MCF 10A (cell line): Measurements from ENCODE around the gene PAQR8. TPM values are rescaled to one million over a fixed set of nuclear protein-coding genes. Genes with fewer than 3 reads are reported as not detected.

Source experiments
- BruUV-seq: library from RNA; stranded (reverse); fragments of 400-500 nt; replicated peaks from 2 replicates; lab custom pipeline; 2021; lab: Mats Ljungman, UMichigan
- CTCF ChIA-PET: fragments of 300-600 bp; sonication (Branson Sonifier 250); formaldehyde crosslinking; extraction: SDS; loops from one replicate; lab custom pipeline; 2021; ENCODE audit warnings: antibody characterized with exemption, inconsistent platforms; lab: Yijun Ruan, JAX
- POLR2A ChIA-PET: fragments of 300-600, 350-650 bp; sonication (Branson Sonifier 250); formaldehyde crosslinking; extraction: SDS; loops from one replicate; lab custom pipeline; 2020; ENCODE audit warnings: antibody characterized with exemption, inconsistent platforms; lab: Yijun Ruan, JAX
- DNase-seq: peaks from one replicate; pipeline ENCODE4 v3.0.0-alpha.2; 2018; ENCODE audit not compliant: unreplicated experiment
- H3K27ac Mint-ChIP-seq: one replicate; pipeline ENCODE4 v1.8.0; 2022; ENCODE audit warnings: mild to moderate bottlenecking, low read depth, mixed read lengths; ENCODE audit not compliant: unreplicated experiment
- H3K27me3 Mint-ChIP-seq: one replicate; pipeline ENCODE4 v1.8.0; 2022; ENCODE audit warnings: mixed read lengths; ENCODE audit not compliant: insufficient read depth, unreplicated experiment
- H3K36me3 Mint-ChIP-seq: one replicate; pipeline ENCODE4 v1.8.0; 2022; ENCODE audit warnings: mild to moderate bottlenecking, moderate library complexity, mixed read lengths; ENCODE audit not compliant: insufficient read depth, unreplicated experiment
- H3K4me1 Mint-ChIP-seq: one replicate; pipeline ENCODE4 v1.8.0; 2022; ENCODE audit warnings: mixed read lengths; ENCODE audit not compliant: insufficient read depth, unreplicated experiment
- H3K4me3 Mint-ChIP-seq: one replicate; pipeline ENCODE4 v1.8.0; 2022; ENCODE audit warnings: mild to moderate bottlenecking, moderate library complexity, mixed read lengths; ENCODE audit not compliant: unreplicated experiment
- H3K9me3 Mint-ChIP-seq: one replicate; pipeline ENCODE4 v1.8.0; 2022; ENCODE audit warnings: mixed read lengths; ENCODE audit not compliant: unreplicated experiment
- intact Hi-C: fragments of 100-400 bp; cut with micrococcal nuclease; formaldehyde crosslinking; loops from 2 replicates; pipeline ENCODE4 v1.14.1; 2022
- total RNA-seq: library from RNA; stranded (reverse); gene quantifications from 2 replicates; pipeline ENCODE4 v1.2.3, GENCODE V29; 2022
- TF ChIP-seq, protein P1 (sequence below): fragments of 200-600 bp; IDR thresholded peaks from one replicate; pipeline ENCODE4 v1.8.0; 2022; ENCODE audit warnings: antibody characterized with exemption, mild to moderate bottlenecking; ENCODE audit not compliant: unreplicated experiment

PAQR8 gene
- total RNA-seq, 1 experiment from 2014 or later = 1.9 TPM

GRCh38 chr6:52326540-52327364, 35.2 kb upstream of the PAQR8 start:
- H3K27me3 Mint-ChIP-seq = no peaks in the 10 kb centered on the region
- no peak for DNase-seq
- CTCF ChIA-PET = interaction anchor here (0.6 kb wide), 2 partner anchors 11 to 73 kb away, joined by 3 to 5 read pairs; no protein-coding TSS in a partner anchor
- no peak overlapping the region for H3K4me3 Mint-ChIP-seq
- H3K9me3 Mint-ChIP-seq = no peaks in the 10 kb centered on the region
- BruUV-seq = no TSS peak
- no peak overlapping the region for H3K27ac Mint-ChIP-seq
- no peaks in the 10 kb centered on the region for H3K36me3 Mint-ChIP-seq
- POLR2A ChIA-PET = interaction anchor here (0.6 kb wide), 1 partner anchor 43 kb away, joined by 3 read pairs; no protein-coding TSS in a partner anchor
- peaks cover 5% of the 10 kb centered on the region for H3K4me1 Mint-ChIP-seq
- intact Hi-C loops = no loop called here
- TF ChIP-seq, protein P1, sequence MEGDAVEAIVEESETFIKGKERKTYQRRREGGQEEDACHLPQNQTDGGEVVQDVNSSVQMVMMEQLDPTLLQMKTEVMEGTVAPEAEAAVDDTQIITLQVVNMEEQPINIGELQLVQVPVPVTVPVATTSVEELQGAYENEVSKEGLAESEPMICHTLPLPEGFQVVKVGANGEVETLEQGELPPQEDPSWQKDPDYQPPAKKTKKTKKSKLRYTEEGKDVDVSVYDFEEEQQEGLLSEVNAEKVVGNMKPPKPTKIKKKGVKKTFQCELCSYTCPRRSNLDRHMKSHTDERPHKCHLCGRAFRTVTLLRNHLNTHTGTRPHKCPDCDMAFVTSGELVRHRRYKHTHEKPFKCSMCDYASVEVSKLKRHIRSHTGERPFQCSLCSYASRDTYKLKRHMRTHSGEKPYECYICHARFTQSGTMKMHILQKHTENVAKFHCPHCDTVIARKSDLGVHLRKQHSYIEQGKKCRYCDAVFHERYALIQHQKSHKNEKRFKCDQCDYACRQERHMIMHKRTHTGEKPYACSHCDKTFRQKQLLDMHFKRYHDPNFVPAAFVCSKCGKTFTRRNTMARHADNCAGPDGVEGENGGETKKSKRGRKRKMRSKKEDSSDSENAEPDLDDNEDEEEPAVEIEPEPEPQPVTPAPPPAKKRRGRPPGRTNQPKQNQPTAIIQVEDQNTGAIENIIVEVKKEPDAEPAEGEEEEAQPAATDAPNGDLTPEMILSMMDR = no peak

DNA sequence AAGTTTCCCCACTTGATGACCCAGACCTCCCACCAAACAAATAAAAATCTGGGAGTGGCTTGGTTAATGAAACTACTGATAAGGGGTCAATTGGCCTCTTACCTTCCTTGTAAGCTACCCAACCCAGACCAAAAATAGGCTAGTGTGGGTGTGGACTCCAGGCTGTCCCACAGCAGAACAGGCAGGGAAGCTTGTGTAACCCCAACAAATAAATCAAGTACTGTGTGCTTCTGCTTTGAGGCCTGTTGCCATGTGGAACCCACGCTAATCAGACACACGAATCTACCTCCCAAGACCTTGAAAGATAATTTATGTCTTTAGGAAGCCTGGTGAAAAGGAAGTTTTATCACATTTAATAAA, 33.7 kb upstream of the PAQR8 start:
- POLR2A ChIA-PET = no interaction called here
- DNase-seq = no peak
- H3K4me1 Mint-ChIP-seq = peaks cover 9% of the 10 kb centered on the region
- no peaks in the 10 kb centered on the region for H3K36me3 Mint-ChIP-seq
- BruUV-seq = no TSS peak
- no peak overlapping the region for H3K27ac Mint-ChIP-seq
- TF ChIP-seq, protein P1 = no peak
- intact Hi-C loops = no loop called here
- no peaks in the 10 kb centered on the region for H3K9me3 Mint-ChIP-seq
- CTCF ChIA-PET = interaction anchor here (0.5 to 0.8 kb wide), 2 partner anchors 70 to 79 kb away, joined by 3 read pairs; no protein-coding TSS in a partner anchor
- H3K27me3 Mint-ChIP-seq = no peaks in the 10 kb centered on the region
- H3K4me3 Mint-ChIP-seq = no peak overlapping the region

DNA sequence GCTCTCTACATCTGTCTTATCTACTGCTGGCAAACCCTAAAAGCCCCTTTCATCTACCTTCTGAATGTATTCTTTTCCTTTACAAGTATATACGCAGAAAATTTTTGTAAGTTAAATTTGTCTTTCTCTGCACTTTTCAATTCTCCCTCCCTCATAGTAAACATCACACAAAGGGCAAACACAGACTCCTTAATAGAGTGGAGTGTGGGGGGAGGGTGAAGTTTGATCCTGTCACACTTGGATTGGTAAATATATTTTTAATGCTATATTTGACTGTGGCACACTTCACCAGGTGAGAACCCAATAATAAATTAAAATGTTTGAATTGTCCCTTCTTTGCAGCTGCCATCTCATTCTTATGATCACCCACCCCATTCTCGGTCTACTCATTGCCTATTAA, 33.2 kb upstream of the PAQR8 start:
- POLR2A ChIA-PET = no interaction called here
- Mint-ChIP-seq H3K4me1 (peaks cover 13% of the 10 kb centered on the region), H3K4me3 (no peak overlapping the region), H3K27ac (no peak overlapping the region), H3K27me3 (no peaks in the 10 kb centered on the region), H3K9me3 (no peaks in the 10 kb centered on the region), H3K36me3 (no peaks in the 10 kb centered on the region)
- TF ChIP-seq, protein P1 = no peak
- DNase-seq = no peak
- intact Hi-C loops = no loop called here
- no TSS peak for BruUV-seq
- CTCF ChIA-PET = no interaction called here

GRCh38 chr6:52330470-52330869, 31.5 kb upstream of the PAQR8 start:
- POLR2A ChIA-PET = interaction anchor here (0.7 to 1.0 kb wide), 2 partner anchors 23 to 251 kb away, joined by 3 read pairs; no protein-coding TSS in a partner anchor
- Mint-ChIP-seq H3K9me3 (no peaks in the 10 kb centered on the region), H3K27ac (no peak overlapping the region), H3K27me3 (no peaks in the 10 kb centered on the region), H3K4me1 (peaks cover 16% of the 10 kb centered on the region), H3K36me3 (no peaks in the 10 kb centered on the region), H3K4me3 (no peak overlapping the region)
- CTCF ChIA-PET = interaction anchor here (1.4 kb wide), 1 partner anchor 41 kb away, joined by 4 read pairs; no protein-coding TSS in a partner anchor
- intact Hi-C loops = no loop called here
- no peak for DNase-seq
- BruUV-seq = no TSS peak
- TF ChIP-seq, protein P1 = no peak
